Keratinocyte (primary cell): ENCODE data around the gene PTK7. TPM values are rescaled to one million over a fixed set of nuclear protein-coding genes. Genes with fewer than 3 reads are reported as not detected.

Experiments
- DNase-seq: peaks from one replicate; pipeline ENCODE4 v3.0.0-alpha.2; 2011; ENCODE audit warnings: low read depth, missing footprints, low spot score
- FAIRE-seq: peaks from 2 replicates; lab custom pipeline; 2011; peaks lifted over from hg19 to GRCh38; lab: Jason Lieb, UNC
- H2AFZ ChIP-seq: 2 replicates; pipeline ENCODE4 v1.6.0; 2012; ENCODE audit warnings: low read length, control low read depth, inconsistent platforms; ENCODE audit not compliant: control insufficient read depth
- H3K27ac ChIP-seq: 2 replicates; pipeline ENCODE4 v1.5.1; 2011; ENCODE audit warnings: low read length; ENCODE audit not compliant: control insufficient read depth, insufficient read depth
- H3K27me3 ChIP-seq: 3 replicates; pipeline ENCODE4 v1.6.0; 2011; ENCODE audit warnings: low read length; ENCODE audit not compliant: control insufficient read depth, insufficient read depth; ENCODE audit errors: extremely low read depth
- H3K36me3 ChIP-seq, 2 experiments: 2 replicates in 1 of 2; 3 replicates in 1 of 2; pipeline ENCODE4 v1.5.1; 2011; ENCODE audit warnings: low read length in 2 of 2, mild to moderate bottlenecking in 1 of 2; ENCODE audit not compliant: control insufficient read depth in 2 of 2, insufficient read depth in 2 of 2; ENCODE audit errors: extremely low read depth in 1 of 2
- H3K4me1 ChIP-seq: 3 replicates; pipeline ENCODE4 v1.5.1; 2011; ENCODE audit warnings: low read length; ENCODE audit not compliant: control insufficient read depth, insufficient read depth; ENCODE audit errors: extremely low read depth
- H3K4me2 ChIP-seq: 3 replicates; pipeline ENCODE4 v1.6.0; 2011; ENCODE audit warnings: low read depth, low read length; ENCODE audit not compliant: control insufficient read depth, insufficient read depth; ENCODE audit errors: extremely low read depth
- H3K4me3 ChIP-seq, 3 experiments: fragments of 200-600 bp in 1 of 3; sonication (generic) in 1 of 3; 2 replicates in 2 of 3; 3 replicates in 1 of 3; pipeline ENCODE4 v1.5.1; 2011 to 2016; ENCODE audit warnings: low read length in 3 of 3, mild to moderate bottlenecking in 3 of 3, control low read depth in 2 of 3, inconsistent platforms in 1 of 3, low read depth in 1 of 3, mixed read lengths in 1 of 3, mixed run types in 1 of 3, moderate library complexity in 1 of 3; ENCODE audit not compliant: control insufficient read depth in 2 of 3, insufficient read depth in 2 of 3; ENCODE audit errors: extremely low read depth in 1 of 3
- H3K79me2 ChIP-seq: 2 replicates; pipeline ENCODE4 v1.6.0; 2012; ENCODE audit warnings: low read length; ENCODE audit not compliant: control insufficient read depth, insufficient read depth
- H3K9ac ChIP-seq: 3 replicates; pipeline ENCODE4 v1.6.0; 2011; ENCODE audit warnings: low read length; ENCODE audit not compliant: control insufficient read depth, insufficient read depth; ENCODE audit errors: extremely low read depth
- H3K9me1 ChIP-seq: 3 replicates; pipeline ENCODE4 v1.6.0; 2011; ENCODE audit warnings: low read length; ENCODE audit not compliant: control insufficient read depth, insufficient read depth; ENCODE audit errors: extremely low read depth
- H3K9me3 ChIP-seq: 2 replicates; pipeline ENCODE4 v1.5.1; 2012; ENCODE audit warnings: low read depth, low read length; ENCODE audit not compliant: control insufficient read depth
- H4K20me1 ChIP-seq: 3 replicates; pipeline ENCODE4 v1.6.0; 2011; ENCODE audit warnings: low read length; ENCODE audit not compliant: control insufficient read depth, insufficient read depth; ENCODE audit errors: extremely low read depth
- CTCF ChIP-seq, 3 experiments: IDR thresholded peaks in 1 of 3; conservative IDR thresholded peaks in 1 of 3; optimal IDR thresholded peaks in 1 of 3; 2 replicates in 2 of 3; 3 replicates in 1 of 3; pipeline versions ENCODE3 to v1.5.1; 2011; ENCODE audit warnings: low read length in 3 of 3, mild to moderate bottlenecking in 3 of 3, moderate library complexity in 2 of 3, control low read depth in 1 of 3, inconsistent platforms in 1 of 3; ENCODE audit not compliant: insufficient read depth in 2 of 3; ENCODE audit errors: extremely low read depth in 1 of 3
- EZH2 ChIP-seq: IDR thresholded peaks from one replicate; pipeline ENCODE4 v1.6.1; 2012; ENCODE audit warnings: inconsistent platforms, mild to moderate bottlenecking, low read length, moderate library complexity
- dilution Hi-C: fragments of 300-500 bp; cut with MboI; formaldehyde crosslinking; loops from one replicate; pipeline ENCODE4 v1.7.0; 2020; ENCODE audit warnings: low sequenced_read_pairs; ENCODE audit not compliant: extremely low pct_ligation_motif_present
- polyA plus RNA-seq, 5 experiments: library from polyadenylated mRNA; depleted of rRNA in 3 of 5; stranded (reverse) in 3 of 5; stranded (forward) in 1 of 5; unstranded in 1 of 5; fragments of >200 nt; gene quantifications; 1 replicate in 1 of 5; 2 replicates in 3 of 5; 3 replicates in 1 of 5; pipeline versions ENCODE4 v1.2.1 to v1.2.3, GENCODE V29; 2011 to 2012; ENCODE audit warnings: missing spikeins in 2 of 5, low read depth in 1 of 5, low replicate concordance in 1 of 5

Gene PTK7
- polyA plus RNA-seq, 1 donor (not counting 4 experiments of a cell fraction or from before 2014, with no cell fraction given), result 58.8 TPM

- no peak for FAIRE-seq
- DNase-seq, result no peak
- dilution Hi-C loops, result no loop called here
- Histone ChIP-seq H3K36me3 (peaks cover 27 to 35% of the 10 kb centered on the region in 2 experiments), H3K4me3 (no peak overlapping the region), H3K27me3 (no peaks in the 10 kb centered on the region), H3K9me1 (no peaks in the 10 kb centered on the region), H3K4me2 (no peak overlapping the region), H3K4me1 (peaks cover 3% of the 10 kb centered on the region), H2AFZ (no peak overlapping the region), H4K20me1 (no peaks in the 10 kb centered on the region), H3K9me3 (no peaks in the 10 kb centered on the region), H3K27ac (no peak overlapping the region), H3K9ac (no peak overlapping the region), H3K79me2 (no peaks in the 10 kb centered on the region)
- TF ChIP-seq EZH2 (no peak), CTCF (optimal IDR thresholded peaks at IDR 0.05 in 1 of 3, IDR thresholded peaks at IDR 0.05 in 1 of 3, conservative IDR thresholded peaks at IDR 0.05 in 1 of 3; ENCODE audit: extremely low read depth in 1 of 3, insufficient read depth in 2 of 3, low read length in 3 of 3) (no peak)
Measured at GRCh38 chr6:43204271-43205105, 128.4 kb downstream of the PTK7 start.

- H3K36me3 ChIP-seq, result peaks cover 18 to 27% of the 10 kb centered on the region in 2 experiments
- H3K4me3 ChIP-seq, result no peak overlapping the region
- no peaks in the 10 kb centered on the region for H3K4me1 ChIP-seq
- no peak overlapping the region for H3K4me2 ChIP-seq
- H3K9me3 ChIP-seq, result no peaks in the 10 kb centered on the region
- DNase-seq (no peak), FAIRE-seq (no peak)
- dilution Hi-C loops, result no loop called here
- H3K27ac ChIP-seq, result no peak overlapping the region
- no peak overlapping the region for H3K9ac ChIP-seq
- H2AFZ ChIP-seq, result no peak overlapping the region
- no peaks in the 10 kb centered on the region for H4K20me1 ChIP-seq
- no peaks in the 10 kb centered on the region for H3K9me1 ChIP-seq
- H3K27me3 ChIP-seq, result no peaks in the 10 kb centered on the region
- H3K79me2 ChIP-seq, result no peaks in the 10 kb centered on the region
- TF ChIP-seq EZH2 (no peak), CTCF (optimal IDR thresholded peaks at IDR 0.05 in 1 of 3, IDR thresholded peaks at IDR 0.05 in 1 of 3, conservative IDR thresholded peaks at IDR 0.05 in 1 of 3; ENCODE audit: extremely low read depth in 1 of 3, insufficient read depth in 2 of 3, low read length in 3 of 3) (no peak)
Measured at GRCh38 chr6:43205849-43206248, 129.7 kb downstream of the PTK7 start.
